Endothelial cell of umbilical vein (primary cell): ENCODE results near the gene TNFSF13. TPM values are rescaled to one million over a fixed set of nuclear protein-coding genes. Genes with fewer than 3 reads are reported as not detected.
A peak's percentile ranks its signal among the peaks of the same experiment; 100 is the strongest.

Experiments
- BruUV-seq: library from RNA; stranded (reverse); fragments of 400-500 nt; replicated peaks from 2 replicates; lab custom pipeline; 2021; lab: Mats Ljungman, UMichigan
- CTCF ChIA-PET: fragments of 300-600, 350-600 bp; sonication (Branson Sonifier 250); formaldehyde crosslinking; loops from one replicate; lab custom pipeline; 2021; ENCODE audit warnings: antibody characterized with exemption, inconsistent platforms; lab: Charles Lee
- POLR2A ChIA-PET: fragments of 300-600, 350-600 bp; sonication (Branson Sonifier 250); formaldehyde crosslinking; loops from one replicate; lab custom pipeline; 2021; ENCODE audit warnings: antibody characterized with exemption, inconsistent platforms; lab: Charles Lee
- DNase-seq: peaks from one replicate; pipeline ENCODE4 v3.0.0-alpha.2; 2011; ENCODE audit warnings: low read depth, low spot score
- FAIRE-seq: peaks from 2 replicates; lab custom pipeline; 2011; peaks lifted over from hg19 to GRCh38; lab: Jason Lieb, UNC
- H2AFZ ChIP-seq: 2 replicates; pipeline ENCODE4 v1.6.0; 2012; ENCODE audit warnings: low read depth, low read length, control low read depth, inconsistent platforms
- H3K27ac ChIP-seq: 2 replicates; pipeline ENCODE4 v1.5.1; 2011; ENCODE audit warnings: low read depth, mild to moderate bottlenecking, control low read depth, low read length, moderate library complexity; ENCODE audit not compliant: insufficient read depth
- H3K27me3 ChIP-seq, 2 experiments: 2 replicates each; pipeline versions ENCODE4 v1.6.0 to v1.6.1; 2011; ENCODE audit warnings: low read length in 2 of 2, mixed read lengths in 1 of 2; ENCODE audit not compliant: control insufficient read depth in 2 of 2, insufficient read depth in 2 of 2
- H3K36me3 ChIP-seq, 2 experiments: 2 replicates in 1 of 2; 3 replicates in 1 of 2; pipeline ENCODE4 v1.5.1; 2011; ENCODE audit warnings: low read length in 2 of 2, mild to moderate bottlenecking in 1 of 2, moderate library complexity in 1 of 2; ENCODE audit not compliant: control insufficient read depth in 2 of 2, insufficient read depth in 2 of 2; ENCODE audit errors: extremely low read depth in 1 of 2
- H3K4me1 ChIP-seq: 3 replicates; pipeline ENCODE4 v1.5.1; 2011; ENCODE audit warnings: mild to moderate bottlenecking, low read length; ENCODE audit not compliant: control insufficient read depth, insufficient read depth; ENCODE audit errors: extremely low read depth
- H3K4me2 ChIP-seq: 2 replicates; pipeline ENCODE4 v1.6.1; 2011; ENCODE audit warnings: low read length, control low read depth, mixed read lengths; ENCODE audit not compliant: insufficient read depth
- H3K4me3 ChIP-seq, 3 experiments: fragments of 200-600 bp in 1 of 3; sonication (generic), shearing (Covaris generic) in 1 of 3; replicated peaks in 1 of 3; 2 replicates each; pipeline ENCODE4 v1.5.1; 2011 to 2016; ENCODE audit warnings: control low read depth in 3 of 3, low read length in 3 of 3, mild to moderate bottlenecking in 2 of 3, inconsistent platforms in 1 of 3, low read depth in 1 of 3, moderate library complexity in 1 of 3; ENCODE audit not compliant: insufficient read depth in 1 of 3
- H3K79me2 ChIP-seq: 2 replicates; pipeline ENCODE4 v1.6.0; 2012; ENCODE audit warnings: low read length, inconsistent platforms; ENCODE audit not compliant: control insufficient read depth, insufficient read depth
- H3K9ac ChIP-seq: replicated peaks from 2 replicates; pipeline ENCODE3; 2011; ENCODE audit warnings: low read length, control low read depth; ENCODE audit not compliant: insufficient read depth; ENCODE audit errors: extremely low read depth
- H3K9me1 ChIP-seq: replicated peaks from 3 replicates; pipeline ENCODE4 v1.6.0; 2011; ENCODE audit warnings: mild to moderate bottlenecking, low read length; ENCODE audit not compliant: control insufficient read depth, insufficient read depth; ENCODE audit errors: extremely low read depth
- H3K9me3 ChIP-seq: replicated peaks from 2 replicates; pipeline ENCODE4 v1.5.1; 2012; ENCODE audit warnings: low read length, inconsistent platforms; ENCODE audit not compliant: control insufficient read depth, insufficient read depth
- H4K20me1 ChIP-seq: replicated peaks from 2 replicates; pipeline ENCODE3; 2011; ENCODE audit warnings: mild to moderate bottlenecking, low read length; ENCODE audit not compliant: control insufficient read depth, insufficient read depth; ENCODE audit errors: extremely low read depth
- EZH2 ChIP-seq: IDR thresholded peaks from 2 replicates; pipeline ENCODE4 v1.6.1; 2012; ENCODE audit warnings: borderline replicate concordance, low read depth, mild to moderate bottlenecking, moderate library complexity, low read length, inconsistent platforms; ENCODE audit not compliant: severe bottlenecking
- FOS ChIP-seq: IDR thresholded peaks from 2 replicates; pipeline ENCODE4 v1.6.1; 2011; ENCODE audit warnings: mild to moderate bottlenecking, low read length, moderate library complexity, borderline replicate concordance; ENCODE audit not compliant: insufficient read depth
- GATA2 ChIP-seq: IDR thresholded peaks from 2 replicates; pipeline ENCODE4 v1.7.0; 2011; ENCODE audit warnings: low read depth, mild to moderate bottlenecking, moderate library complexity, mixed read lengths, low read length; ENCODE audit not compliant: insufficient read length, insufficient read depth
- JUN ChIP-seq: IDR thresholded peaks from 2 replicates; pipeline ENCODE4 v1.6.1; 2011; ENCODE audit warnings: borderline replicate concordance, low read depth; ENCODE audit not compliant: insufficient read length, insufficient read depth
- MYC ChIP-seq: IDR thresholded peaks from one replicate; pipeline ENCODE4 v1.6.1; 2011; ENCODE audit warnings: mild to moderate bottlenecking, low read depth, low read length
- POLR2A ChIP-seq: IDR thresholded peaks from 2 replicates; pipeline ENCODE4 v1.6.1; 2012; ENCODE audit warnings: low read depth, mild to moderate bottlenecking, control low read depth, low read length
- POLR2AphosphoS5 ChIP-seq: IDR thresholded peaks from 2 replicates; pipeline ENCODE4 v1.6.1; 2012; ENCODE audit warnings: low read depth, mild to moderate bottlenecking, control low read depth, low read length, moderate library complexity; ENCODE audit not compliant: insufficient read depth
- dilution Hi-C: fragments of 300-500 bp; cut with MboI; formaldehyde crosslinking; loops from one replicate; pipeline ENCODE4 v1.15.0; 2019; ENCODE audit warnings: low sequenced_read_pairs; ENCODE audit not compliant: extremely low pct_ligation_motif_present
- intact Hi-C: fragments of 100-400 bp; cut with micrococcal nuclease; formaldehyde crosslinking; loops from one replicate; pipeline ENCODE4 v1.10.0; 2022
- polyA plus RNA-seq, 4 experiments: library from polyadenylated mRNA; depleted of rRNA in 3 of 4; stranded (reverse) in 3 of 4; unstranded in 1 of 4; fragments of >200 nt; gene quantifications; 2 replicates each; pipeline versions ENCODE4 v1.2.1 to v1.2.3, GENCODE V29; 2011 to 2012; ENCODE audit warnings: missing spikeins in 1 of 4
- total RNA-seq: library from RNA; stranded (reverse); gene quantifications from 2 replicates; pipeline ENCODE4 v1.2.3, GENCODE V29; 2021
- TF ChIP-seq, protein P1 (sequence below), 2 donors: IDR thresholded peaks; 1 replicate in 1 of 2; 2 replicates in 1 of 2; pipeline ENCODE4 v1.5.1; 2011; ENCODE audit warnings: low read length in 2 of 2, mild to moderate bottlenecking in 2 of 2, moderate library complexity in 2 of 2, control low read depth in 1 of 2, inconsistent platforms in 1 of 2, low read depth in 1 of 2; ENCODE audit not compliant: insufficient read depth in 1 of 2; ENCODE audit errors: extremely low read depth in 1 of 2
- TF ChIP-seq, protein P2 (sequence below): IDR thresholded peaks from 2 replicates; pipeline ENCODE4 v1.6.1; 2011; ENCODE audit not compliant: insufficient read depth, insufficient read length

Gene TNFSF13
- total and polyA plus RNA-seq, 2 donors (not counting 3 experiments of a cell fraction or from before 2014, with no cell fraction given): 3.6 to 5.4 TPM

DNA sequence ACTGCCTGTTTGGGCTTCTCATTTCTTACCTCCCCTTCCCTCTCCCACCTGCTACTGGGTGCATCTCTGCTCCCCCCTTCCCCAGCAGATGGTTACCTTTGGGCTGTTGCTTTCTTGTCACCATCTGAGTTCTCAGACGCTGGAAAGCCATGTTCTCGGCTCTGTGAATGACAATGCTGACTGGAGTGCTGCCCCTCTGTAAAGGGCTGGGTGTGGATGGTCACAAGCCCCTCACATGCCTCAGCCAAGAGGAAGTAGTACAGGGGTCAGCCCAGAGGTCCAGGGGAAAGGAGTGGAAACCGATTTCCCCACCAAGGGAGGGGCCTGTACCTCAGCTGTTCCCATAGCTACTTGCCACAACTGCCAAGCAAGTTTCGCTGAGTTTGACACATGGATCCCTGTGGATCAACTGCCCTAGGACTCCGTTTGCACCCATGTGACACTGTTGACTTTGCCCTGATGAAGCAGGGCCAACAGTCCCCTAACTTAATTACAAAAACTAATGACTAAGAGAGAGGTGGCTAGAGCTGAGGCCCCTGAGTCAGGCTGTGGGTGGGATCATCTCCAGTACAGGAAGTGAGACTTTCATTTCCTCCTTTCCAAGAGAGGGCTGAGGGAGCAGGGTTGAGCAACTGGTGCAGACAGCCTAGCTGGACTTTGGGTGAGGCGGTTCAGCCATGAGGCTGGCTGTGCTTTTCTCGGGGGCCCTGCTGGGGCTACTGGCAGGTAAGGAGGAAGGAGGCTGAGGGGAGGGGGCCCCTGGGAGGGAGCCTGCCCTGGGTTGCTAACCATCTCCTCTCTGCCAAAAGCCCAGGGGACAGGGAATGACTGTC is 20.7 kb downstream of the TNFSF13 start, which contains the start of gene CD68:
CD68 (plus strand) TSS at position 638 of the 833 bp plus-strand sequence; CDS start at position 678, 40 bp downstream.
- no peaks in the 10 kb centered on the region for H3K9me1 ChIP-seq
- no peak within 1 kb of the TSS for H3K4me2 ChIP-seq
- FAIRE-seq (peak; percentile 98), DNase-seq (peak; percentile 90)
- H3K27me3 ChIP-seq: no peaks in the 10 kb centered on the region
- H4K20me1 ChIP-seq: peaks cover 9% of the 10 kb centered on the region
- POLR2A ChIA-PET: interaction anchor here (0.6 to 1.6 kb wide), 4 partner anchors 11 to 108 kb away, joined by 3 to 6 read pairs (median 4); partner anchors contain the start of genes SOX15 and TP53
- no peak within 1 kb of the TSS for H3K4me3 ChIP-seq
- BruUV-seq: no TSS peak
- H3K9ac ChIP-seq: no peak within 1 kb of the TSS
- dilution Hi-C loops (no loop called here), intact Hi-C loops (no loop called here)
- no peaks in the 10 kb centered on the region for H3K9me3 ChIP-seq
- peaks cover 61% of the 10 kb centered on the region for H3K4me1 ChIP-seq
- H3K36me3 ChIP-seq: peaks cover 32 to 45% of the 10 kb centered on the region in 2 experiments
- CTCF ChIA-PET: interaction anchor here (0.6 to 4.8 kb wide), 6 partner anchors 10 to 564 kb away, joined by 3 to 48 read pairs (median 4); partner anchors contain the start of genes SOX15 and TP53
- peaks cover 45% of the 10 kb centered on the region for H3K79me2 ChIP-seq
- no peak within 1 kb of the TSS for H2AFZ ChIP-seq
- H3K27ac ChIP-seq: peak within 1 kb of the TSS; percentile 42
- TF ChIP-seq POLR2A (peak; percentile 98), MYC (no peak), EZH2 (no peak), JUN (peak; percentile 47), GATA2 (no peak), FOS (peak; percentile 83), POLR2AphosphoS5 (peak; percentile 98)
- TF ChIP-seq, protein P1, sequence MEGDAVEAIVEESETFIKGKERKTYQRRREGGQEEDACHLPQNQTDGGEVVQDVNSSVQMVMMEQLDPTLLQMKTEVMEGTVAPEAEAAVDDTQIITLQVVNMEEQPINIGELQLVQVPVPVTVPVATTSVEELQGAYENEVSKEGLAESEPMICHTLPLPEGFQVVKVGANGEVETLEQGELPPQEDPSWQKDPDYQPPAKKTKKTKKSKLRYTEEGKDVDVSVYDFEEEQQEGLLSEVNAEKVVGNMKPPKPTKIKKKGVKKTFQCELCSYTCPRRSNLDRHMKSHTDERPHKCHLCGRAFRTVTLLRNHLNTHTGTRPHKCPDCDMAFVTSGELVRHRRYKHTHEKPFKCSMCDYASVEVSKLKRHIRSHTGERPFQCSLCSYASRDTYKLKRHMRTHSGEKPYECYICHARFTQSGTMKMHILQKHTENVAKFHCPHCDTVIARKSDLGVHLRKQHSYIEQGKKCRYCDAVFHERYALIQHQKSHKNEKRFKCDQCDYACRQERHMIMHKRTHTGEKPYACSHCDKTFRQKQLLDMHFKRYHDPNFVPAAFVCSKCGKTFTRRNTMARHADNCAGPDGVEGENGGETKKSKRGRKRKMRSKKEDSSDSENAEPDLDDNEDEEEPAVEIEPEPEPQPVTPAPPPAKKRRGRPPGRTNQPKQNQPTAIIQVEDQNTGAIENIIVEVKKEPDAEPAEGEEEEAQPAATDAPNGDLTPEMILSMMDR (IDR thresholded peaks at IDR 0.05; ENCODE audit: extremely low read depth in 1 of 2, insufficient read depth in 1 of 2, low read depth in 1 of 2, low read length in 2 of 2): no peak
- TF ChIP-seq, protein P2, sequence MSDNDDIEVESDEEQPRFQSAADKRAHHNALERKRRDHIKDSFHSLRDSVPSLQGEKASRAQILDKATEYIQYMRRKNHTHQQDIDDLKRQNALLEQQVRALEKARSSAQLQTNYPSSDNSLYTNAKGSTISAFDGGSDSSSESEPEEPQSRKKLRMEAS: peak; percentile 44
